Measurements from ENCODE around the gene ELMO2.

Gene ELMO2

DNA sequence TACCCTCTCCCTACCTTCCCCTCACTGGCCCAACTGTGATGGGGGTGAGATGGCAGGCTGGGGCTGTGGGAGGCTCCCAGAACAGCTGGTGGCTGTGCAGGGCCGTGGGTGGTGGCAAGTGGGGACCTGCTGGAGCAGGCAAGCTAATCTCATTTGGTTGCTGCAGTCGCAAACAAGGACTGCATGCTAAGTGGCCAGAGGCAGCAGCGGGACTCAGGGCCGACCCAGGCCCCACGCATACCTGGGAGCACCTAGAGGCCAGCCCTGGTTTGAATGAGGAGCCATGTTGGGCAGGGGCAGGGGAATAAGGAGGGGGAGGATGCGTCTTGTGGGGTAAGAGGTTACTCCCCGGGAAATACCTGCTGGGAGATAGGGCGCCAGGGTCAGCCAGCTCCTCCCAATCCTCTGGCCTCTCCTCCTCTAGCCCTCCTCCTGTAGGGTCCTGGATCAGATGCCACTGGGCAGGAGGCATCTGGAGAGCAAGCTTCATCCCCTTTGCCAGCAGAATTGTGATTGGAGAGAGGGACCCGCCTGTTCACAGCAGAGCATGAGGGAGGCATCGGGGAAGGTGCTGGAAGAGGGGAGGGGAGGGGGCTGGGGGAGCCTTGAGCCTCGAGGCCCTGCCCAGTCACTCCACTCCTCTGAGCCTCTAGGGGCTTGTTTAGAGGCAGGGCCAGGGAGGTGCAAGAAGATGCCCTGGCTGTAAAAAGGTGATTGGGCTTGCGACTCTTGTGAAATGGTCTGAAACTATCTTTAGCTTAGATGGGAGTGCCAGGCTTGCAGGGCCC lies 73.8 kb downstream of the ELMO2 start:
- no peak for DNase-seq (ENCODE audit: low spot score)

DNA sequence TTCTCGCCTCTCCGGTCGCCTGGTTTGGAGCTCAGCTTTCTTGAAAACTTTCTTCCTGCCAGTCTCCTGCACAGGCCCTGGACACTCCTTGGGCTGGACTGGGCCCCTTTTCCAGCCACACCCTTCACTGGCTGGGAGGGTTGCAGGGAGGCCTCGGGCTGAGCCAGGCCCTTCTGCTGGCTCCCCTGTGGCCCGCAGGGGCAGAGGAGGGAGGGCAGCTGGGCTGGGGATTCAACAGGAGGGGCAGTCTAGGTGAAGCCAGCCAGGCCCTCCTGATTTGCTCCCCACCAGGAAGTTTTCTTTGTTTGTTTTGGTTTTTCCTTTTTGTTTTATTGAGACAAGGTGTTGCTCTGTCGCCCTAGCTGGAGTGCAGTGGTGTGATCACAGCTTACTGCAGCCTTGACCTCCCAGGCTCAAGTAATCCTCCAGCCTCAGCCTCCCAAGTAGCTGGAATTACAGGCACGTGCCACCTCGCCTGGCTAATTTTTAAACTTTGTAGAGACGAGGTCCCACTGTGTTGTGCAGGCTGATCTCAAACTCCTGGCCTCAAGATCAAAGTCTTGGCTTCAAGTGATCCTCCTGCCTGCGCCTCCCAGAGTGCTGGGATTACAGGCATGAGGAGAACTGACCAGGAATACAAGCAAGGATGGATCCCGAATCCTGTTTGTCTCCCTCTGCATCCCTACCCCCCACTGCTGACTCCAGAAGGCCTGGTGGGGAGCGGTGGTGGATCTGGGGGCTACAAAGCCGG lies 74.6 kb downstream of the ELMO2 start:
- no peak for DNase-seq (ENCODE audit: low spot score)

DNA sequence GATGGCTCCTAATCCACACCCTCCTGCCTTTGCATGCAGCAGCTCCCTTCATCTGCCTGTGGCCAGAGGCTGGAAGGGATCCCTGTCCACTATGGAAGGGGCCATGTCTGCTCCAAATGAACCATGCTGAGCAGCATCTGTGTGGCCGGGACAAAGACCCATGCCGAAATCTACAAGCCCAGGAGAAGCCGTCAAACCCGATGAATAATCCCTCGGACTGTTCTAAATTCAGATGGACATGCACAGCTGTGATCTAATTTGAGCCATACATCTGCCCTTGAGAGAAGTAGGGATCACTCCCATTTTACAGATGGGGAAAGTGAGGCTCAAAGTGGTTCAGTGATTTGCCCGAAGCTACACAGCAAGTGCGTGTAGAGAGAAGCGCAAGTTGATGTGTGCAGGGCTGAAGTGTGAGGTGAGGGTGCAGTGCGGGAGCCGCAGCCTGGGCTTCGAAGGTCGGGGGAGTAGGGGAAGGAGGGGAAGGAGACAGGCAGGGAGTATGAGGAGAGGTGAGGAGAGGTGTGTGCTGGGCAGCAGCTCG lies 75.5 kb downstream of the ELMO2 start:
- DNase-seq (ENCODE audit: low spot score): no peak

DNA sequence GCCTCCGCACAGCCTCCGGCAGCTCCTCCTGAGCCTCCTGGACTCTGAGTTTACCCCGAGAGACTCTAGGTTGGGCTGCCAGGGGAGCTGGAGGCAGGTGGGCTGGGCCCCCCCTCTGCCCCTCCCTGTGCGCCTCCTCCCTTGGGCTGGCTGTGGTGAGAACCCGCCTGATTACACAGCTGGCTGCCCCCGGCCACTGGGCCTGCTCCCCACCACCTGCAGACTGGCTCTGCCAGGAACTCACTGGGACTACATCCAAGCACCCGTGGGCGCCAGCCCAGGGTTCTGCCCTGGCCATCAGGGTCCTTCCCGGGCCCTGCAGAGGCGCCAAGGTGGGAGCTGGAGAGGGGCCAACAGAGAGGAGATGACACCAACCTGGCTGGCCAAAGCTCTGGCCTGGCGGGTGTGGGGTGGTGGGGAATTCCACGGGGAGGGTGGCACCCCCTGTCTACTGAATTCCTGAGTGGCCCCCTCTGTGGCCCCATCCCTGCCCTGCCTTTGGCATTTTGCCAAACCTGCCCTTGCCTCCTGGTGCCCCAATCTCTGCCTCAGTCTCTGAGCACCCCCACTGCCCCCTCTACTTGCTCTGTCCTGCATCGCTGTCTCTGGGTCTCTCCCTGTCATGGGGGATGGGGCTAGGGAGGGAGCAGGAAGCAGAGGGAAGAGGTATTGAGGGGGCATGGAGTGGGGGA lies 76.2 kb downstream of the ELMO2 start:
- no peak for DNase-seq (ENCODE audit: low spot score)

DNA sequence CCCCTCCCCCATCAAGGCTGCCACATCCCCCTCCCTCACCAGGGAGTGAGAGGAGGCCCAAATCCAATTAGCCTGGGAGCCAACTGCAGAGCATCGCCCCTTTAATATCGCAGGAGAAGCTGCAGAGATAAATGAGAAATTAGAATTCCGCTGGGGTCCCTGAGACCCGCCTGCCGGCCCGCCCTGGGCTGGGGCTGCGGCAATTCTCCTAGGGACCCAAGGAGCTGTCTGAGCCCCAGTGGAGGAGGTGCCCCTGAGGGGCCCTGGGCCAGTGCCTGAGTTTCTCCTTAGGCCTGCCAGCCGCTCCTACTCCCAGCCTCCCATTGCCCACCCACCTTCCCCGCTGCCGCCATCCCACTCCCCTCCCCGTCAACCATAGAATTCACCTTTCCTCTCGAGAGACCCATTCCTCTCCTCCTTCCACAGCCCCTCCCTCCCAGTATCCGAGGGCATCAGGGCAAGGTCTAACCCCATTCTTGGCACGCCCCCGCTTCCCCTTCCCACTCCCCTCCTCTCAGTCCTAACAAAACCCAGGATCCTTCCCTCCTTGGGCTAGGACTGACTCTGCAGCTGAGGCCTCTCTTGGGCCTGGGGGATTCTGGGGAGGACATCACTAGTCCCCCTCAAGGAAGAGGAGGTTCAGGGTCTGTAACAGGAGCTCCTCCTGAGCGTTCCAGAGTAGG lies 78.1 kb downstream of the ELMO2 start:
- DNase-seq (ENCODE audit: low spot score): no peak

DNA sequence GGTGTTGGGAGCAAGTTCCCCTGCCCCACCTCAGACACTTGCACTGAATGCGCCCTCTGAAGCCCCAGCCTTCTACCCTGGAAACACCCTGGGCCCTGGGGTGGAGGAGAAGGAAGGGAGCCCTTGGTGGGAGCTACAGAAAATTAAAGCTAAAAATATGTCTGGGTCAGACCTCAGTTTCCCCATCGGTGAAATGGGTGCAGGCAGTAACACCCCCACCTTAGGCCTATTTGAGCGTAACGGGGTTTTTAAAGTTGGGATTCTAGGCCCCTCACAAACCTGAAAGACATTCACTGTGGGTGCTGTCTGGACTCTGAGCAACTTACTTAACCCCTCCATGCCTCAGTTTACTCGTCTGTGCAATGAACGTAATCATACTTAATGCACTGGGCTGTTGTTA lies 78.9 kb downstream of the ELMO2 start:
- no peak for DNase-seq (ENCODE audit: low spot score)

DNA sequence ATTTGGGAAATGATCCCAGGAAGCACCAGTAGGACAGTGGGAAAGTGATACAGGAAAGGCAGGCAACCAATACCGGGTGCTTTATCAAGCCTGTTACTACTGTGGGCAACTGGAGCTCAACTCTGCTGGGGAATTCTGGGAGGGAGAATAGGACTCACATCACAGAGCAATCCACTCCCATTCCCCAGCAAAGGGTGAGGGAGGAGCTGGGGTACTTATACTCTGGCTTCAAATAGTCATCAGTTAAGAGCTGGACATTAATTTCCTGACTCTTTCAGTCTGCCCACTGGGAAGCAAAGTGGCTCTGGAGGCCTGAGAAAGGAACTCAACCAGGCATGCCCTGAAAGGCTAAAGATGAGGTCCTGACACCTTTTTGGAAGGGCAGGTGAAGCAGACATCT lies 80.6 kb downstream of the ELMO2 start:
- no peak for DNase-seq (ENCODE audit: low spot score)

DNA sequence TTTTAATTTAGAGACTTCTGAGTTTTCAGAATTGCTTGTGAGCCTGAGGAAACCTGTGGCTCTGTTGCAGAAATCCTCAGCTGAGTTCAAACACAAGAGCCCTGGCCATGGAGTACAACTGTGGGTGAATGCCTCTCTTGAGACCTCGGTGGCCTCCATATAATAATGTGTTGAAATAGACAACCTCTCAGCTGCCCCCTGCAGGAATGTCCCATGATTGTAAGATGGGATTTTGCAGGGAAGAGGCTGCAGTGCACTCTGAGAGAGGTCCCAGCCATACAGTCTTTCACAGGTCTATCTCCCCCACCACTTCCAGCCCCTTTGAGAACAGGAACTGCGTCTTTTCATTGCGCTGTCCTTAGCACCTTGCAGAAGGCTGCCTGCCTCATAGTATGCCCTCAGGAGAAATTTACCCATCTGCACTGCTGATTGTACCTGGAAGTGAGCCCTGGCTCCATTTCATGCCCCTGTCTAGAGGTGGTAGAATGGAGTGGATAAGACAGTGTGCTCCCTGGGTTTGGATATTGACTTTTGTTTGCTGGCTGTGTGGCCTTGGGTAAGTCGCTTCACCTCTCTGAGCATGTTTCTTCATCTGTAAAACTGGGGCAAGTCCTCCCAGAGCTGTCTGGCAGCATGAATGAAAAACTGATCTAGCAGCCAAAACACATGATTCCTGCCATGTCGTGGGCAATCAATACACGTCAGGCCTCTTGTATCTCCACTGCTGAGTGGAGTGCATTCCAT lies 81.3 kb downstream of the ELMO2 start:
- no peak for DNase-seq (ENCODE audit: low spot score)

DNA sequence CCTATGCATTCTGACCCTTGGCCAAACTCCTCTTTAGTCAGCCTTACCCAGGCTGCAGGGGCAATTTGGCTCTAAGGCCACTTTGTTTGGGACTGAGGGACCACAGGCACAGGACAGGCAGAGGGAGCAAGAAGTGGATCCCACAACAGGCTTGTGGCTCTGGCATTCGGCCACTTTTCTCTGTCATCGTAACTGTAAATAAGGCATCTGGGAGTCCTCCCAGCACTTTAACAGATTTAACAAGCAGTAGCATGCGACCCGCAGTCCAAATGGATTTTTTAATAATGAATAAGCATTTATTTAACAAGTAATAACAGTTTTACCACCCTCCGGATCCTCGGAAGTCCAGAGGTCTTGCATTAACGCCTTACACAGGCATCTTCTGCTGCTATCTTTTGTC lies 82.0 kb downstream of the ELMO2 start:
- no peak for DNase-seq (ENCODE audit: low spot score)

DNA sequence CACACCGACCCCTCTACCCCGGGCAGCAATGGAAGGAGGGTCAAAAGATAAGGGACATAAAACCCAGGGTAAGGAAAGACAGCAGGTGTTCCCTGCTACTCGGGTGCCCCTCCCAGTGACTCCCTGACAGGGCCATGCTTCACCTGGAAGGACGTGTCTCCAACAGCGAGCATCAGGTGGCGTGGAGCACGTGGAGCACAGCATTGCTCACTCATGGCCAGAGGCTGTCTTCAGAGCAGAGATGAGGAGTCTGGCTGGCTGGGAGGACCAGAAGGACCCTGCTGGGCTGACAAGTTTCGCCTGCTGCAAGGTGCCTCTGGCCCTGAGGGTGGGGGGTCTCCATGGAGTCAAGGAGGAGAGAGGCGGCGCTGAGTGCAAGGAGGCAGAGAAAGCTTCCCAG lies 82.9 kb downstream of the ELMO2 start:
- DNase-seq (ENCODE audit: low spot score): no peak

DNA sequence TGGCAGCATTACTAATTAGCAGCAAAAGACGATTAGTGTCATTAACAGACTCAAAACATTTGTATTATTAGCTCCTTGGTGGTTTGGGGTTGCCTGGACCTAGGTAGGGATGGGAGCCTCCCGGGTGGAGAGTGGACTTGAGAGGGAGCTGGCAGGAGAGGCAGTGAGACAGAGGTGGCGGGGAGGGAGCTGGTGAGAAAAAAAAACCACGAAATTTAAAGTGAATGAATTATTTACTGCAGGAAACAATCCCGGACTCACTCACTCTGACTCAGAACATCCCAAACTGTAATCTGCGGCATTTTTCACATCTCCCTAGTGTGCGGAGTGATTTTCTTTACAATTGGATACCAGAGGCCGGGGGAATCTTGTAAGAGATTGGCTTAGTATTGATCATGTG lies 83.8 kb downstream of the ELMO2 start:
- no peak for DNase-seq (ENCODE audit: low spot score)

DNA sequence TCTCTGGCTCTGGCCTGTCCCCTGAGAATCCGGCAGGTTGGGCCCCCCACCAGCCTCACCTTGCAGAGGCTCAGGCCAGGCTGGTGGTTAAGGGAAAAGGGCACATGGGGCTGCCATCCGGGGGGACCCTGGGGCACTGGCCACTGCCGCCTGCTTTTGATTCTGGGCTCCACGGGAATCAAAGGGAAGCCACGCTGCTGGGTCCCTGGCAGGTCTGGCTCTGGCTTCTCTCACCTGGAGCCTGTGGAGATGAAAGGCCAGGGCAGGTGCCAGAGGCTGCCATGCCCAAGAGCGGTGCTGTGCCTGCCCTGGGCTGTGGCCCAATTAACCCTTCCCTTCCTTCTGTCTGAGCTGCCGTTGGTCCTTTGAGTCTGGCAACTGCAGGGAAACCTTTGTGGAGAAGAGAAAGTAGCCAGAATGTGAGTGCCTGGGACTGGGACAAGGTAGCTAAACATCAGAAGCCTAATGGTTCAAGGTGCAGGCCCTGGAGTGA lies 88.7 kb downstream of the ELMO2 start:
- DNase-seq (ENCODE audit: low spot score): no peak

DNA sequence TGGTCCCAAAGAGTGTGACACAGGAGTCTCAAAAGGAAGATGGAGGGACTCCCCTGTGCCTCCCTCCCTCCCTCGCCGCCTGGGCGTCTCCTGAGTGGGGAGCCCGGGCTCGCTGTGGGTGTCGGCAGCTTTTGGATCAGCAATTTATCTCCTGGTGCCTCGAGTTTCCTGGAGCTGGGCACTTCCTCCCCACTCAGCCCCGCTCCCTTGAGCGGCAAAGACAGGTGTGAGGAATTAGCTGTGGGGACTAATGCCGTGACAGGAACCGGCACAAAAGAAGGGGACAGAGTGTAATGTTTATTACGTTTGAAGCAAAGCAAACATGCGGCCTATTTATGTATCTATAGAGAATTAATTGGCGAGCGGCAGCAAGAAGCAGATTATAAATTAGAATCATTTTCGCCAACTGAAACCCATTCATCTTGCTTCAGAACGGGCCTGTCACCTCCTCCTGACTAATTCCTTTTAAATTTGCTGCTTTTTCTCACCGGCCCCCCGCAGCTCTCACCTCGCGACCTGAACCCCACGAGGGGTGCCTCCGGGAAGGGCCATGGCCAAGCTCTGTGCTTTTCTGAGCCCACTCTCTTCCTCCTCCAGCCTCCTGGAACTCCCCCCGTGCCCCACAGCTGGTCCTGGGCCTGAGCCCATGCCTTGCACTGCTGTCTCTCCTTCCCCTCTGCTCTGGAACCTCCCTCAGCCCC lies 89.3 kb downstream of the ELMO2 start:
- no peak for DNase-seq (ENCODE audit: low spot score)
